Osteoblast (primary cell): Measurements from ENCODE around the gene GRB14. TPM values are rescaled to one million over a fixed set of nuclear protein-coding genes. Genes with fewer than 3 reads are reported as not detected.

ENCODE experiments used
- DNase-seq: peaks from one replicate; pipeline ENCODE4 v3.0.0; 2011; ENCODE audit warnings: low spot score, mixed read lengths; ENCODE audit not compliant: insufficient read length; ENCODE audit errors: missing footprints
- H2AFZ ChIP-seq: 2 replicates; pipeline ENCODE4 v1.6.0; 2011; ENCODE audit warnings: mild to moderate bottlenecking, low read length
- H3K27ac ChIP-seq: 2 replicates; pipeline ENCODE4 v1.5.1; 2011; ENCODE audit warnings: mild to moderate bottlenecking, low read depth, low read length, moderate library complexity
- H3K27me3 ChIP-seq: 2 replicates; pipeline ENCODE4 v1.6.0; 2012; ENCODE audit warnings: mild to moderate bottlenecking, control low read depth, inconsistent platforms, low read length, moderate library complexity; ENCODE audit not compliant: insufficient read depth
- H3K36me3 ChIP-seq: 2 replicates; pipeline ENCODE4 v1.5.1; 2011; ENCODE audit warnings: mild to moderate bottlenecking, low read length, control low read depth, moderate library complexity; ENCODE audit not compliant: insufficient read depth
- H3K4me1 ChIP-seq: 2 replicates; pipeline ENCODE4 v1.5.1; 2011; ENCODE audit warnings: mild to moderate bottlenecking, low read length, control low read depth, moderate library complexity; ENCODE audit not compliant: insufficient read depth
- H3K4me2 ChIP-seq: 2 replicates; pipeline ENCODE4 v1.6.0; 2011; ENCODE audit warnings: mild to moderate bottlenecking, low read length; ENCODE audit not compliant: insufficient read depth
- H3K4me3 ChIP-seq: fragments of 200-600 bp; sonication (generic); 3 replicates; pipeline ENCODE4 v1.5.1; 2012; ENCODE audit warnings: mild to moderate bottlenecking, low read length, inconsistent platforms; ENCODE audit not compliant: insufficient read depth
- H3K79me2 ChIP-seq: 2 replicates; pipeline ENCODE4 v1.6.0; 2012; ENCODE audit warnings: mild to moderate bottlenecking, low read length, control low read depth, inconsistent platforms; ENCODE audit not compliant: insufficient read depth
- H3K9me3 ChIP-seq: 2 replicates; pipeline ENCODE4 v1.5.1; 2011; ENCODE audit warnings: low read depth, low read length, control low read depth
- H4K20me1 ChIP-seq: 2 replicates; pipeline ENCODE4 v1.6.0; 2012; ENCODE audit warnings: mild to moderate bottlenecking, low read length, control low read depth; ENCODE audit not compliant: insufficient read depth
- CTCF ChIP-seq: IDR thresholded peaks from 2 replicates; pipeline ENCODE4 v1.5.1; 2011; ENCODE audit warnings: mild to moderate bottlenecking, low read depth, low read length, moderate library complexity; ENCODE audit errors: extremely low read depth
- total RNA-seq: library from RNA; depleted of rRNA; stranded (reverse); fragments of >200 nt; gene quantifications from 2 replicates; pipeline ENCODE4 v1.2.3, GENCODE V29; 2012

GRB14 gene
- total RNA-seq, 1 donor = 0.72 TPM

- Histone ChIP-seq H3K27me3 (no peaks in the 10 kb centered on the region), H3K79me2 (no peaks in the 10 kb centered on the region), H3K4me1 (peaks cover 3% of the 10 kb centered on the region), H3K4me2 (no peak overlapping the region), H3K9me3 (no peaks in the 10 kb centered on the region), H3K4me3 (no peak overlapping the region), H4K20me1 (no peaks in the 10 kb centered on the region), H3K36me3 (no peaks in the 10 kb centered on the region), H3K27ac (no peak overlapping the region), H2AFZ (no peak overlapping the region)
- no peak for DNase-seq
- no peak for TF ChIP-seq CTCF
Measured at GRCh38 chr2:164605295-164605694, 16.0 kb downstream of the GRB14 start.

GRCh38 chr2:164600763-164601162 lies 20.5 kb downstream of the GRB14 start:
- Histone ChIP-seq H3K4me1 (no peaks in the 10 kb centered on the region), H2AFZ (no peak overlapping the region), H3K27ac (no peak overlapping the region), H3K4me2 (no peak overlapping the region), H3K27me3 (peaks cover 2% of the 10 kb centered on the region), H3K4me3 (no peak overlapping the region), H3K9me3 (no peaks in the 10 kb centered on the region), H3K36me3 (no peaks in the 10 kb centered on the region), H3K79me2 (no peaks in the 10 kb centered on the region), H4K20me1 (no peaks in the 10 kb centered on the region)
- TF ChIP-seq CTCF = no peak
- DNase-seq = no peak

- no peak overlapping the region for H3K4me3 ChIP-seq
- H3K9me3 ChIP-seq = no peaks in the 10 kb centered on the region
- no peaks in the 10 kb centered on the region for H4K20me1 ChIP-seq
- H3K27ac ChIP-seq = no peak overlapping the region
- TF ChIP-seq CTCF = peak; percentile 99
- DNase-seq = peak; percentile 41
- no peak overlapping the region for H2AFZ ChIP-seq
- H3K27me3 ChIP-seq = peaks cover 2% of the 10 kb centered on the region
- H3K36me3 ChIP-seq = no peaks in the 10 kb centered on the region
- no peaks in the 10 kb centered on the region for H3K79me2 ChIP-seq
- H3K4me2 ChIP-seq = no peak overlapping the region
- no peaks in the 10 kb centered on the region for H3K4me1 ChIP-seq
Measured at GRCh38 chr2:164599954-164600589, 21.2 kb downstream of the GRB14 start.

- H3K79me2 ChIP-seq = no peaks in the 10 kb centered on the region
- H3K36me3 ChIP-seq = no peaks in the 10 kb centered on the region
- H3K27ac ChIP-seq = no peak overlapping the region
- peaks cover 2% of the 10 kb centered on the region for H3K27me3 ChIP-seq
- no peaks in the 10 kb centered on the region for H3K9me3 ChIP-seq
- no peaks in the 10 kb centered on the region for H4K20me1 ChIP-seq
- no peak overlapping the region for H3K4me3 ChIP-seq
- no peak for TF ChIP-seq CTCF
- H3K4me2 ChIP-seq = no peak overlapping the region
- H3K4me1 ChIP-seq = no peaks in the 10 kb centered on the region
- DNase-seq = no peak
- no peak overlapping the region for H2AFZ ChIP-seq
Measured at GRCh38 chr2:164597983-164598382, 23.3 kb downstream of the GRB14 start.
